Activated T-cell treated with anti-CD3 and anti-CD28 coated beads, Interleukin-2, amount 50 U/mL, for 1 hour (primary cell): ENCODE data around the gene VPS8.

Experiments used
- DNase-seq: peaks from one replicate; pipeline ENCODE4 v3.0.0-alpha.2; 2020

The VPS8 gene

GRCh38 chr3:184783319-184783718 is 28.6 kb upstream of the VPS8 start:
- DNase-seq, result no peak

DNA sequence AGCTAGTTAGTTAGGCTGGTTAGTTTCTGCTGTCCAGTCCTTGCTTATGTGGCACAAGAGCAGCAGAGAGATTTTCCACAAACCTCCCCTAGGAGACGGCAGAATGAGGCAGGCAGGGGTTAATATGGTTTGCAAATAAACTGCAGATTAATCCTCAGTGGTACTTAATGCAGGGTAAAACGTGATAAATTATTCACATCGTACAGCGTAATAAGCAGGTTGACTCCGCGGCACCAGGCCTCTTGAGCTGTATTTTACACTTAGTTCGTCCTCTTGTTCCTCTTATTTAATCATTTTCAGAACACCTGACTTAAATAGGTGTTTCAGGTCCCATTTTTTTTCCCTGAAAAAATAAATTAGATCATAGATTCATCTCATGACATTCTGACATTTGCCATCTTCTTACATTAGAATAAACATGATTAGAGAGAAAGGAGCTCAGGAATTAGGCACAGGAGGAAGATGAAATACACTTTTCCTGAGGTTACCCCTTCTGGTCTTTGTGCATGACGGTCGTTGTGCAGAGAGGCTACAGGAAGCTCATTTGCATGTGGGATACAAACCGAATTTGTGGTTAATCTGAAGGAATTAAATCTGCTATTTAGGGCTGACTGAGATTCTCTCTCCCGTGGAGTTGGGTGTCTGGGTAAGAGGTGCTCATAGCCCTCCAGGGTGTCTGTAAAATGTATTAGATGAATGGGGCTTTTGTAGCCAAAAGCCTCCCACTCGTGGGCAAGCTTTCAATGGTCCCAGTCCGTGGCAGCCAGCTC is 27.1 kb upstream of the VPS8 start:
- no peak for DNase-seq

DNA sequence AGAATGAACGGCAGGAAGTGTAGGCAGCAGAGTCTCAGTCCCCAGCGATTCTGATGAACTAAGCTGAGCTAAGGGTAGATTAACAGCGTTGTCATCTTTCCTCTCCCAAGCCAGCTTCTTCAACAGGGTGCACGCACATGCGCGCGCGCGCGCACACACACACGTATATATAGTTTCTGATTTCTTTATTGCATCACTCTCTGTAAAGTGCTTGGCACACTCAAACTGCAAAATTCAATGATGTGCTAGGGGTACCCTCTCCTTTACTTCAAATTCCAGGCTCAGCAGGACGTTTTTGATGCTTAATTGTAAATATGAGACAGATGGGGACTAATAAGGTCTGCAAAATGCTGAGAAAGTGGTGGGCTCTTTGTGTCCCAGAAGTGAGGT is 26.1 kb upstream of the VPS8 start:
- no peak for DNase-seq

GRCh38 chr3:184786280-184786941 is 25.6 kb upstream of the VPS8 start:
- DNase-seq, result no peak

DNA sequence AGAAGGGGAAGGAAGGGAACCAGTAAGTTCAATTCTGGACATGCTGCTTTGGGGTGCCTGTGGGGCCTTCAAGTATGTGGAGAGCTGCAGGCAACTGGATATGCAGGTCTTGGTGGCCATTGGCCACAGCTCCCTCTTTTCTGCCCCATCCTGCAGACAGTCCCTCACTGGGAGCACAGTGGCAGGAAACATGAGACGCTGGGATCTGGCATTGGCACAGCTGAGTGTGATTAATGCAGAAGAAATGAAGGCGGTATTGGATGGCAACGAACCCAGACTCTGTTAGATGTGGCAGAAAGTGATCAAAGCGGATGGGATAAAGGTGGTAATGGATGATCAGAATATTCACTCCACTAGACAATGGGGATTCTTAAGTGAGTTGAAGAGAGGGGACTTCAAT is 23.2 kb upstream of the VPS8 start:
- no peak for DNase-seq

- no peak for DNase-seq
Observed at GRCh38 chr3:184789314-184789998, 22.5 kb upstream of the VPS8 start.

- no peak for DNase-seq
Observed at GRCh38 chr3:184791171-184791570, 20.8 kb upstream of the VPS8 start.

GRCh38 chr3:184795522-184796190 is 16.3 kb upstream of the VPS8 start:
- DNase-seq, result no peak

GRCh38 chr3:184796551-184796950 is 15.4 kb upstream of the VPS8 start:
- DNase-seq, result no peak

DNA sequence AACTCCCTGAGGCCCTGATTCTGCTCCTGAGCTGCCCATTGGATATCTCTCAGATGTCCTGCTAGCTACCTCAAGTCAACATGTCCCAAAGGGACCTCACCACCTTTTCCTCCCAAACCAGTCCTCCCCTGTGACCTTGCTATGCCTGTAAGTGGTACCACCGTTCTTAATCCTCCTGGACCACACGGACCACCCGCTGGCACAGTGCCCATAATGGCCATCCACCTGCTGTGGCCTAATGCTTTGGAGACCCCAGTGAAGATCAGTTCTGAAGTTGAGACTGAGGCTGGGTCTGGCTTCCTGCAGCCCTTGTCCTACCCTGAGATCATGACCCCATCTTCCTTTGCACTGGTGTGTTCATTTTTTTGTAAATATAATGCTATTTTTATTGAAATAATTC is 15.0 kb upstream of the VPS8 start:
- no peak for DNase-seq

- DNase-seq, result no peak
Observed at GRCh38 chr3:184798120-184798519, 13.8 kb upstream of the VPS8 start.

DNA sequence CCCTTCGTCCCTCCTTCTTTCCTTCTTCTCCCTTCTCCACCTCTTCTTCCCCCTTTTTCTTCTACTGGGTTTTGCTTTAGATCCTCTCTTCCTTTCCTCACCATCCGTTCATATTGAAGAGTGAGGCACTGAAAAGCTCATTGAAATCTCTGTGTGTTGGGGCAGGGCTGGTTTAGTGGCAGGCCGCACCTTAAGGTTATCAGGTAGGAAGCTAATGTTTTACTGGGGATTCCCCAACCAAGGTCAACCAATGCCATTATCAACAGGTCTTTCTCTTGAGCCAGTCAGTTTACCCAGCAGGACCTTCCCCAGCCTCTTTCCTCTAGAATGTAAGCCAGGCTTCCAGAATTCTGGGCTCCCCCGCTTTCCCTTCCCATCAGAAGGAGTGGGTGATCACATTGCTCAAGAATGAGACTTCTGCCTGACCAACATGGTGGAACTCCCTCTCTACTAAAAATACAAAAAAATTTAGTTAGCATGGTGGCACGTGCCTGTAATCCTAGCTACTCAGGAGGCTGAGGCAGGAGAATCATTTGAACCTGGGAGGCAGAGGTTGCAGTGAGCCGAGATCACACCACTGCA is 11.5 kb upstream of the VPS8 start:
- no peak for DNase-seq

DNA sequence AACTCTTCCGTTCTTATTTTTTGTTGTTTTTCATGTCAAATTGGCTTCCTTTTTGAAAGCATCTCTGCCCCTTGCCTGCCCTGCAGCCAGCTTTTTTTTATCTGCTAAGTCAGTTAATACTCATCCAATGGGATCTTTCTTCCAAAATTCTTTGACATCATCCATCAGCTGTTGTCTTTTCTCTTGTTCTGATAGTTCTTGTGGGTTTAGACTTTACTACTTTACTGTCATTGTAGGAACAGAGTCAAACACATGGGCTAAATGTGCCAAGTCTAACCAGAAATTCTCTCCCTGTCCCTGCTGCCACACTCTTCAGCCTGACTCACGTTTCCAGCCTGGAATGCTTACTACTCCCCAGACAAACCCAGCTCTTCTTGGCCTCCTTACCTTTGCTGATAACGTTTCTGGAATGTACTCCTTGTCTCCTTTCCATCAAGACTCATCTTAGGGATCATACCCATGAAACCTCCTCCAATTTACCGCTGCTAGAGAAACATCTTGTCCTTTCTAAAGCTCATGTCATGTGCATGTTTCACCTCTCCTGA is 10.7 kb upstream of the VPS8 start:
- DNase-seq, result no peak

DNA sequence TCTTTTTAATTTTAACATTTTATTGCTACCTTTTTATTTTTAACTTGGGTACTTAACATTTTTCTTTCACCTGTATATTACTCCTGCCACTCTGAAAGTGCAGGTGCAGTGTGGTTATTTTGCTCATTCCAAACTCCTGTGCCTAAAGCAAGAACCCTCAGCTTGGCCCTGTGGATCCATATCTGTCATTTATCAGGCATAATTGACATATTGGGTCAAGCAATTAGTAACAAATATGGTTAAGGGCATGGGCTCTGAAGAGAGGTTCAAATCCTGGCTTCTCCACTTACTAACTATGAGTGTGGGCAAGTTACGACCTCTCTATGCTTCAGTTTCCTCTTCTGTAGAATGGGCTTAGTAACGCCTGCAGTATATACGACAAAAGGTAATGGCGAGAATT is 9.8 kb upstream of the VPS8 start:
- DNase-seq, result no peak

GRCh38 chr3:184804801-184805200 is 7.2 kb upstream of the VPS8 start:
- DNase-seq, result no peak

- no peak for DNase-seq
Observed at GRCh38 chr3:184805351-184806038, 6.5 kb upstream of the VPS8 start.

- DNase-seq, result no peak
Observed at GRCh38 chr3:184806567-184807271, 5.2 kb upstream of the VPS8 start.

GRCh38 chr3:184807549-184807948 is 4.4 kb upstream of the VPS8 start:
- DNase-seq, result no peak

- no peak for DNase-seq
Observed at GRCh38 chr3:184808021-184808420, 3.9 kb upstream of the VPS8 start.

DNA sequence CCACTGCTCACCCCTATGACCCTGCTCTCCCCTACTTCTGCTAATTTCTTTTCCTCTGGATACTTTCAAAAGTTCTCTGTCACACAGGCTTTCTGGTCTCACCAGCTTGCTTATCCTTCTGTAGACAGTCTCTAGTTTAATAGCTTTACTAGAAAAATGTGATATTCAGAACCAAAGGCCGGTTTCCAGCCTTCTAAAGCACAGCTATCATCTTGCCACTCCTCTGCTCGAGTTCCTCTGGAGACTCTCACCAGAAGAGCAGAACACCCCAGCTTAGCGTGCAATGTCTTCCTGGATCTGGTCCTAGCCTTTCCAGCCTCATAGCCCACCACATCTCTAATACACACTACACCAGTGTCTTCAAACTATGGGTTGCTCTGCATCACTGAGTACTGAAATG is 1.8 kb upstream of the VPS8 start:
- DNase-seq, result no peak

DNA sequence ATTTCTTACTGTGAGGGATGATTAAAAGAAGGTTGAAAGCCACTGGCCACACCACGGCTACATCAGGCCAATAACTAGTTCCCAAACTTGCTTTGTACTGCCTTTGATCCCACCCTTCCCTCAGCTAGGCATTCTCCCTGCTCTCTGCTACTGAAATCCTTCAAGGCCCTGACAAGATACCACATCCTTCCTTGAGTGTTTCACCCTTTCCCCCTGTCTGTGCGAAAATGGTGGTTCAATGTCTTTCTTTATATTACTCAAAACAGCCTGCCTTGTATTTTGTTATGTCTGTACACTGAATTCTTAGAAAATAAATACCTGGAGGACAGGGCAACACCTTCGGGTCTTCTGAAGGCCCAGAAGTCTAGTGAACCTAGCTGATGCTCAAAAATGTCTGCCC is 932 bp upstream of the VPS8 start:
- no peak for DNase-seq

DNA sequence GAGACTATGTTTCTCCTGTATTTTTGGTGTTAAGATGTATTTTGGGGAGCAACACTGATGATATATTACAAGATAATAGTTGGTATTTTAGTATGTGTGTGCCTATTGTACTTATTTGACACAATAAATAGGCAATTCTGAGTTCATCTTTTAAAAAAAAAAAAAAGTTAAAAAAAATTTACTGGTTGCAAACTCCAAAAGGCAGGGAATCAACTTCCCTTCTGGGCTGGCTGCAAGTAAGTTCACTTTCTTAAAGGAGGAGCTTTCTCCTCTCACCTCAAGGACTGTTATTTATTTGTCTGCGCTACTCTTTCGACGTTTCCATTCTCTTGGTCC is 335 bp upstream of the VPS8 start:
- DNase-seq, result no peak
